GM21786 (cell line): ENCODE data around the gene SNRK.

Experiments used
- ATAC-seq: cut with Tn5 transposase; IDR thresholded peaks from one replicate; pipeline ENCODE4 v1.9.1; 2021; ENCODE audit not compliant: unreplicated experiment

Gene SNRK

DNA sequence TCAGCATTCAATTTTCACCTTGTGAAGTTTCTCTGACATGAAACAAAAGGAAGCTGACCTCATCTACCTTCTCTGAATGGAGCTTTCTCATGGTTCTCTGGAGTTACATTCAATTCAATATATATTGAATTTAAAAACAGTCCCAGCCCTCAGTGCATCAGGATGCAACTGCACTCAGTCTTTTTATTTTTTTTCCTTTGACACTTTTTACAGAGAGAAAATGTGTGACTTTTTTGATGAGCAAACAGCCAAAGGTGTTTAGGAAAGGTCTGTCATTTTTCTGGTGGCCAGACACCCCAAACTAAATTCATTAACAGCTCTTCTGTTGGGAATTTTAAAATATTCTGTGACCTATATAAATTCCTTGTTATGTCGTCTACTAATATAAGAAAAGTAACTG lies 19.3 kb upstream of the SNRK start:
- no peak for ATAC-seq

DNA sequence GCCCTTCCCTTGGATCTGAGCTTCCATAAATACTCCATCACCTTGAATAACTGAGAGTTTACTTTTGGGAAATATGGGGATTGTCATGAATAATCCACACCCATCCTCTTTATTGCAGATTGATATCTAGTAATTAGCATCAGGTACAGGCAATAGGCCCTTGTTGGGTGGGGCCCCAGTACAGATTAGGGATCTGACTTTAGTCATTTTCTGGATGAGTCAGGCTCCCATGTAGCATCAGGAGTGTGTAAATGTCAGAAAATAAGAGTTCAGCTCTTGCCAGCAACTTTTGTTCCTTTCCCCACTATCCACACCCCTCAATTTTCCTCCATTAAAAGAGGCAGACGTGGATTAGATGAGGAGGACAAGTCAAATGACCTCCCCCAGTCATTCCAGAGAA lies 17.7 kb upstream of the SNRK start:
- no peak for ATAC-seq

DNA sequence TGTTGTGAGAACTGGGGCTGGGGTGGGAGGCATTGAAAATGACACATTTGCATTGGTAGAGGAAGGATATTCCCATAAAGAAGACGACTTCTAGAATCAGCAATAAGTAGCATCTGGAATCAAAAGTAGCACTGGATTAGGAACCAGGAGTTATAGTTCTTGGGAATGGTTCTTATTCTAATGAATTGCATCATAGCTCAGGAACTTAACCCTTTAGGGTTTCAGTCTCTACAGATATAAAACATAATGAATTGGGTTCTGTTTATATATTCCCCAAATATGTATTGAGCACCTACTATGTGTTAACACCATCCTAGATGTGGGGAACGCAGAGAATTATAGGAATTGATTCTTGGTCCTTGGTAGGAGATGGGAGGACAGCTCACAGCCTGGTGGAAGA lies 16.3 kb upstream of the SNRK start:
- ATAC-seq: no peak

- no peak for ATAC-seq
Observed at GRCh38 chr3:43273416-43273815, 12.9 kb upstream of the SNRK start.

GRCh38 chr3:43279082-43279481 lies 7.3 kb upstream of the SNRK start:
- ATAC-seq: no peak

DNA sequence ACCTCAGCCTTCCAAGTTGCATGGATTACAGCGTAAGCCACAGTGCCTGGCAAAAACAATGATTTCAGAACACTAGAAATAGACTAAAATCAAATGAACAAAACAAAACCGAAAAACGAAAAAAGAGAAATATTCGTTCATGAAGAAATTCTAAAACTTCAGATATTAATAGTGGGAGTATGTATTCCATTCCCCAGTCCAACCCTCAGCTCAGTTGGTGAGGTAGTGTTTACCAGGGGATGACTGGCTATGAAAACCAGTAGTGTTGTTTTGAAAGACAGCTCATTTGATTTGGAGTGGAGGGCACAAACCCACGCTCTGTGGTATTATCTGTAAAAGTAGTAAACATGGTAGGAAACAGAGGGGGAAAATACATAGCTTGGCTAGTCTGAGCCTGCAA lies 6.8 kb upstream of the SNRK start:
- ATAC-seq: no peak

GRCh38 chr3:43281020-43281419 lies 5.3 kb upstream of the SNRK start:
- no peak for ATAC-seq

GRCh38 chr3:43284171-43284570 lies 2.2 kb upstream of the SNRK start:
- ATAC-seq: no peak

- ATAC-seq: no peak
Observed at GRCh38 chr3:43285644-43286043, 696 bp upstream of the SNRK start.

DNA sequence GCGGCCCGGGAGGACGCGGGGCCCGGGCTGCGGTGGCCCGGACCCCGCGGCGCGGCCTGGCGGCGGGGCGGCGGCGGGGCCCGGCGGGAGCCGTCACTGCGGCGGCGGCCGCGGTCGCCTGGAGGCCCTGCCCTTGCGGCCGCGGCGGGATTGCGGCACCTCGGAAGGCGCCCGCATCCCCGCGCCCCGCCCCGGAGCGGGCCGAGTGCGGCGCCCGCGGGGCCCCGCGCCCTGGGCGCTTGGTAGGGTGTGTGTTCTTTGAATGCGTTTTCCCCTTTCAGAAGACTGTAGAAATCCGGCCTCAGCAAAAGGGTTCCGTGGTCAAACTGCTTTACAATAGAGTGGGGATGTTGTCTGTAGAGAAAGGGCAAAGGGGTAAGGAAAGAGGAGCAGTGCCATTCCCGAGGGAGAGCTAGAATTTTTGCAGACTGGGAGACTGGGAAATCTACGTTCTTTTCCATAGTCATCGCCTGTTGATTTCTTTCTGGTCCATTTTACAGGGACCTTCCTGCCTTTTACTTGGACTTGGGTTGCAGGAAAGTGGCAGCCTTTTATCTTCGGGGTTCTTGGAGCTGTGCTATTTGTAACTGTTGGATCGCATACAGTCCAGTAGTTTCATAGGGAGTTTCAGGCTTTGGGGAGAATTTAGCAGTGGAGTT lies 630 bp downstream of the SNRK start:
- peak; percentile 27 for ATAC-seq

DNA sequence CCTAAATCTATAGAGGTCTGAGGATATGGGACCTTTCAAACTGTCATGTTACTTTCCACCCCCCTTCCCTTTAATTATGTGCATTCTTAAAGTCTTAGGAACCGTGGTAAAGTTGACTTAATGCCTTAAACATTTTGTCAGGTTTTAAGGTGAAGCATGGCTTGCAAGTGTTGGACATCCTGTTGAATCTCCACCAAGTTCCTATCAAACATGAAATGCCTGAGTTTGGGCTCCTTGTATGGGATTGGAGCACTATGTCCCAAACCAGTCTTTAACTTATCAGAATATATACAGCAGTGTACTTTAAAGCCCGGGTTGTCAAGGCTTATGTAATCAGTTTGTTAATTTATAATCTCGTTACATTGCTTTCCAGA lies 1.1 kb downstream of the SNRK start:
- no peak for ATAC-seq

DNA sequence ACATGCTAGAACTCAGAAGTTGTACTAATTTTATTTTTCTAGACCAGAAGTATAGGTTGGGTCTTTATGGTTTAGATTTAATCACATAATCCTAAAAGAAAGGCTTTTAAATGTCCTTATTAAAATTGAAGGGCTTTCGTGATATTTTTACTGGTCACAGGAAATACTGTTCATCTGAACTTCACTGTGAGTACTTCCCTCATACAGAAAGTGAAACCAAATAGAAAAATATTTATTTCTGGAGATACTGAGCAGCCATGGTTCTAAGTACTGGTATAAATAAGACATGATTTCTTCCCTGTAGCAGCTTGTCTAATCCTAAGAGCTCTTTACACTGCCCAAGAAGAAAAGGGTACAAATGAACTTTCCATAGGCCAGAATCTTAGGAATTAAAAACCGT lies 2.0 kb downstream of the SNRK start:
- ATAC-seq: peak; percentile 39

DNA sequence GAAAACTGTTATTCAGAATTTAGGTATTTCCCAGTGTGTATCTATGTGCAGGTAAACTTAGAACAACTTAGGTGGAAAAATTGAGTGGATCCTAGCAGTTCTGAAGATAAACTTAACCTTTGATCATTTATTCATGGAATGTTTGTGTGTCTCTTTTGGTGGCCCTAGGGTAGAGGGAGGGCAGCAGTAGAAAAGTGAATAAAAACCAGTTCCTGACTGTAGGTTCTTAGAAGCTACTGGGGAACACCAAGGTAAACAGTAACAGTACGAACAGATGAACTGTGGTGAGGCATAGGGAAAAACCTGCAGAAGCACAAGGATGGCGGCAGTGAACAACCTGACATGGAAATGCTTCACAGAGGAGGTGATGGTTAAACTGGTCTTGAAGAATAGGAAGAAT lies 2.5 kb downstream of the SNRK start:
- no peak for ATAC-seq

GRCh38 chr3:43289401-43289800 lies 3.1 kb downstream of the SNRK start:
- ATAC-seq: no peak

- no peak for ATAC-seq
Observed at GRCh38 chr3:43289841-43290470, 3.6 kb downstream of the SNRK start.

DNA sequence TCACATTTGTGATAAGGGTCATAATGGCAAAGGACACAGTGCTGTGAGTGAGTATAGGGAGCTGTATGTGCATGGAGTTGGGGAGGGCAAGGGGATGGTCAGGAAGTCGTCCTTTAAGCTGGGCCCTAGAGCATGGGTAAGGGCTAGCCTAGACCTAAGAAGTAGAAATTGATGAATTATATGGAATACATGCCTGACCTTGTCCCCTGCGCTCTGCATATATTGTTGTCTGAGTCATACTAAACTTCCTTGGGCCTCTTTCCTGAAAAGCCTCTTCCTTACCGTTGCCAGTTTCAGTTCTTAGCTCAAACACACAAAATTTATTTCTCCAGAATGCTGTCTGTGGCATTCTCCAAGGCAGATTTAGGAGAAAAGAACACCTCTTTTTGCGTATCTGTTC lies 4.6 kb downstream of the SNRK start:
- ATAC-seq: no peak

GRCh38 chr3:43291546-43291945 lies 5.2 kb downstream of the SNRK start:
- no peak for ATAC-seq

DNA sequence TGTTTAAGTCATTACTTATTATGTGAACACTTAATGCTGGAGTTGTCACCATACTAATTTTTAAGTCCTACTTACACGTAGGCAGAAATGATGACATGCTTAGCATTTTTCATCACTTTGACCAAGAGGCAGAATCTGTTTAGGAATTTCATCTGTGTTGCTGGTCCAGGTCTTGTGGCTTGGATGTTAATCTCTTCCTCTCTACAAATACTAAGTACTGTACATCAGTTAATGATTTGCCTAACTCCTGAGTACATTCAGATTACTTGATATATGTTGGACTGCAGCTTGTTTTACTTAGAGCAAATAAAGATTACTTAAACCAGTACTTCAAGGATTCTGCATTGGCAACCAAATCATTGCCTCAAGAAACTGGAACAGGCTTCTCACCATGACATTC lies 8.6 kb downstream of the SNRK start:
- no peak for ATAC-seq

GRCh38 chr3:43296565-43296964 lies 10.2 kb downstream of the SNRK start:
- ATAC-seq: peak; percentile 84

DNA sequence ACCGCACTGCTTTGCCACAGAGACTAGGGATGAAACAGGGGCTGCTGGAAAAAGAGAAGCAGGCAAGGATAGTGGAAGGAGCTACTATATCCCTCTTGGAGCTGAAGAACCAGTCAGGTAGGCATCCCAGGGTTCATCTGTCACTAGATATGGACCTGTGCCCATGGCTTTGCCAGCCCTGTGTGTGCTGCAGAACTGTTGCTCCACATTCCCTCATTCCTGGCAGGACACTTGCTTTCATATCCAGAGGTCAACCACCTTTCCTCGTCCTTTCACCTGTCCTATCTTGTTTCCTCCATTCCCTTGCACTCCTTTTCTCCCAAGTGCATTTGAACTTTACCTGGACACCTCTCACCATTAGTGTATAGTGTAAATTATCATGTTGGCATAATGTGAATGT lies 12.0 kb downstream of the SNRK start:
- ATAC-seq: no peak

DNA sequence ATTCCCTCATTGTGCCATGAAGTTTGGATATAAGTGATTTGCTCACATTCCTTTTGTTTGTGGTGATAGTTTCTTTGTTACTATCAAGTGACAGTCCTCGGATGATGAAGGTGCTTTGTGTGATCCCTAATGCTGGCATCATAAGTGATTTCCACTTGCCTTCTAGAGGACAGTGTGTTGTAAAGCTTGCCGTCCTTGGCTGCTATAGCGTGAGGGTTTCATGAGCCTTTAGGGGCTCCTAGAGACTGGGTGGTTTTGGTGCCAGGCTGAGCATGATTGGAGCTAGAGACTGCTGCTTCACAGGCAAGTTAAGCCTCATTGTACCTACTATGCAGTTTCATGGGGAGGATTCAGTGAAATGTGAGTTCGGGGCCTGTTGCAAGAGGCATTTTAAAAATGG lies 12.4 kb downstream of the SNRK start:
- ATAC-seq: no peak

GRCh38 chr3:43302116-43302880 lies 16.0 kb downstream of the SNRK start:
- no peak for ATAC-seq
